ENCODE measurements around the gene RHBDF2.

RHBDF2 gene

GRCh38 chr17:76490112-76490710 is 11.0 kb downstream of the RHBDF2 start:
- Histone ChIP-seq H3K36me3 (ENCODE audit: insufficient read depth, insufficient read length, low read length) (peaks cover 21% of the 10 kb centered on the region), H3K4me1 (ENCODE audit: insufficient read depth, insufficient read length) (peaks cover 16% of the 10 kb centered on the region), H3K9ac (ENCODE audit: insufficient read length, low read depth) (no peak overlapping the region), H3K9me3 (ENCODE audit: insufficient read depth, low read length) (no peaks in the 10 kb centered on the region), H3K4me3 (ENCODE audit: insufficient read length, low read depth) (no peak overlapping the region), H3K27me3 (ENCODE audit: insufficient read depth, insufficient read length) (no peaks in the 10 kb centered on the region)
- DNase-seq (ENCODE audit: low read depth, low spot score), result no peak
- no peak for TF ChIP-seq ZNF274 (IDR thresholded peaks at IDR 0.05; ENCODE audit: low read depth, low read length)
- no peak for TF ChIP-seq YY1 (IDR thresholded peaks at IDR 0.05; ENCODE audit: insufficient read depth, insufficient read length)
- TF ChIP-seq SUZ12 (IDR thresholded peaks at IDR 0.05; ENCODE audit: extremely low read depth, insufficient read depth, insufficient read length), result no peak

DNA sequence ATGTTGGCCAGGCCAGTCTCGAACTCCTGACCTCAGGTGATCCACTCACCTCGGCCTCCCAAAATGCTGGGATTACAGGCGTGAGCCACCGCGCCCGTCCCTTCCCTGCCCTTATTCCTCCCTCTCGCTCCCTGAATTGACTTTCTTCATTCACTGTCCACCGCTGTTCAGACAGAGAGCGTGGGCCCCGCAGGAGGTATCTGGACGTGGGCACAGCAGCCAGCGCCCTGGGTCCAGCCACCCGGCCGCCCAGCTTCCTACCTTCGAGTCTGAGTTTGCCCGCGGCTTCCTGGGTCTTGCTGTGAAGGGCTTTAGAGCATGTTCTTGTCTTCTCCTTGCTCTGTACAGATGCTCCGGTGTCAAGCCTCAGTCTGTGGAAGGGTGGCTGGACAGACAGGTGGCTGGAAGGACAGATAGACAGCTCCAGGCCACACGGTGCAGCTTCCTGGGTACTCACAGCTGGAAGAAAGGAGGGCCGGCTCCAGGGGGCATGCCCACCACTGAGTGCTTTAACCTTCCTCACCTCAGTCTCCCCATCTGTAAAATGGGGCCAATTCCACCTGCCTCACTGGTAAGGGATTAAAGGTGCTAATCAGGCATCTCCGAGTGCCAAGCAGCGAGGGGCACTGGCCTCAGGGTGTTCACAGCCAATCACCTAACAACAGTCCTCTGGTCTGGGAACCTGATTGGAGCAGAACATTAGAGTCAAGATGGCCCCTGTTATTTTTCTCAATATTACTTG is 13.6 kb downstream of the RHBDF2 start:
- TF ChIP-seq SUZ12 (IDR thresholded peaks at IDR 0.05; ENCODE audit: extremely low read depth, insufficient read depth, insufficient read length) (no peak), ZNF274 (IDR thresholded peaks at IDR 0.05; ENCODE audit: low read depth, low read length) (no peak), YY1 (IDR thresholded peaks at IDR 0.05; ENCODE audit: insufficient read depth, insufficient read length) (no peak)
- Histone ChIP-seq H3K36me3 (ENCODE audit: insufficient read depth, insufficient read length, low read length) (peaks cover 19% of the 10 kb centered on the region), H3K4me3 (ENCODE audit: insufficient read length, low read depth) (no peak overlapping the region), H3K27me3 (ENCODE audit: insufficient read depth, insufficient read length) (no peaks in the 10 kb centered on the region), H3K9ac (ENCODE audit: insufficient read length, low read depth) (no peak overlapping the region), H3K4me1 (ENCODE audit: insufficient read depth, insufficient read length) (peaks cover 11% of the 10 kb centered on the region), H3K9me3 (ENCODE audit: insufficient read depth, low read length) (no peaks in the 10 kb centered on the region)
- no peak for DNase-seq (ENCODE audit: low read depth, low spot score)

GRCh38 chr17:76485569-76485968 is 15.7 kb downstream of the RHBDF2 start:
- DNase-seq (ENCODE audit: low read depth, low spot score), result no peak
- Histone ChIP-seq H3K9me3 (ENCODE audit: insufficient read depth, low read length) (no peaks in the 10 kb centered on the region), H3K4me3 (ENCODE audit: insufficient read length, low read depth) (no peak overlapping the region), H3K9ac (ENCODE audit: insufficient read length, low read depth) (no peak overlapping the region), H3K4me1 (ENCODE audit: insufficient read depth, insufficient read length) (peaks cover 8% of the 10 kb centered on the region), H3K36me3 (ENCODE audit: insufficient read depth, insufficient read length, low read length) (peaks cover 28% of the 10 kb centered on the region), H3K27me3 (ENCODE audit: insufficient read depth, insufficient read length) (no peaks in the 10 kb centered on the region)
- TF ChIP-seq ZNF274 (IDR thresholded peaks at IDR 0.05; ENCODE audit: low read depth, low read length) (no peak), YY1 (IDR thresholded peaks at IDR 0.05; ENCODE audit: insufficient read depth, insufficient read length) (no peak), SUZ12 (IDR thresholded peaks at IDR 0.05; ENCODE audit: extremely low read depth, insufficient read depth, insufficient read length) (no peak)

DNA sequence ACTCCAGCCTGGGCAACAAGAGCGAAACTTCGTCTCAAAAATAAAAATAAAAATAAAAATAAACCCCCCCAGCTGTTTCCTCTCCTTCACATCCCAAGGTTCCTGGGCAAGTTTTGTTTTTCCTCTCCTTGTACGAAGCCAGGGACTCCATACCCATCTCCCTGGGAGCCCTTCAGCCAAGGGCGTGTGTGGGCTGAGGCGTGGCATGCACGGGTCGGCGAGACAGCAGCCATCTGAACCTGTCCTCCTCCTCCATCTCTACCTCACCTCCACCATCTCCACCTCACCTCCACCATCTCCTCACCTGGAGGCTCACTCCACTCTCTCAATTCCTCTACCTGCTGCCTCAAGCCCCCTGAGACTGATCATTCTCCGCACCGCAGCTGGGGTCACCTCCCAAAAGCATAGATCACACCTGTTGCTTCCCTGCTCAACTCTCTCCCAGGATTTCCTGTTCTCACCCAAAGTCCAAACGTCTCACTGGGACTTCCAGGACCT is 16.9 kb downstream of the RHBDF2 start:
- TF ChIP-seq SUZ12 (IDR thresholded peaks at IDR 0.05; ENCODE audit: extremely low read depth, insufficient read depth, insufficient read length) (no peak), ZNF274 (IDR thresholded peaks at IDR 0.05; ENCODE audit: low read depth, low read length) (no peak), YY1 (IDR thresholded peaks at IDR 0.05; ENCODE audit: insufficient read depth, insufficient read length) (no peak)
- Histone ChIP-seq H3K4me3 (ENCODE audit: insufficient read length, low read depth) (no peak overlapping the region), H3K9ac (ENCODE audit: insufficient read length, low read depth) (no peak overlapping the region), H3K4me1 (ENCODE audit: insufficient read depth, insufficient read length) (peaks cover 8% of the 10 kb centered on the region), H3K36me3 (ENCODE audit: insufficient read depth, insufficient read length, low read length) (peaks cover 38% of the 10 kb centered on the region), H3K27me3 (ENCODE audit: insufficient read depth, insufficient read length) (no peaks in the 10 kb centered on the region), H3K9me3 (ENCODE audit: insufficient read depth, low read length) (no peaks in the 10 kb centered on the region)
- no peak for DNase-seq (ENCODE audit: low read depth, low spot score)

- Histone ChIP-seq H3K4me1 (ENCODE audit: insufficient read depth, insufficient read length) (peaks cover 8% of the 10 kb centered on the region), H3K36me3 (ENCODE audit: insufficient read depth, insufficient read length, low read length) (peaks cover 62% of the 10 kb centered on the region), H3K27me3 (ENCODE audit: insufficient read depth, insufficient read length) (no peaks in the 10 kb centered on the region), H3K9ac (ENCODE audit: insufficient read length, low read depth) (no peak overlapping the region), H3K4me3 (ENCODE audit: insufficient read length, low read depth) (no peak overlapping the region), H3K9me3 (ENCODE audit: insufficient read depth, low read length) (no peaks in the 10 kb centered on the region)
- TF ChIP-seq YY1 (IDR thresholded peaks at IDR 0.05; ENCODE audit: insufficient read depth, insufficient read length) (no peak), ZNF274 (IDR thresholded peaks at IDR 0.05; ENCODE audit: low read depth, low read length) (no peak), SUZ12 (IDR thresholded peaks at IDR 0.05; ENCODE audit: extremely low read depth, insufficient read depth, insufficient read length) (no peak)
- DNase-seq (ENCODE audit: low read depth, low spot score), result no peak
These were observed 20.1 kb downstream of the RHBDF2 start for GRCh38 chr17:76481071-76481655.

- no peak for DNase-seq (ENCODE audit: low read depth, low spot score)
- Histone ChIP-seq H3K27me3 (ENCODE audit: insufficient read depth, insufficient read length) (no peaks in the 10 kb centered on the region), H3K9ac (ENCODE audit: insufficient read length, low read depth) (no peak overlapping the region), H3K36me3 (ENCODE audit: insufficient read depth, insufficient read length, low read length) (peaks cover 61% of the 10 kb centered on the region), H3K9me3 (ENCODE audit: insufficient read depth, low read length) (no peaks in the 10 kb centered on the region), H3K4me3 (ENCODE audit: insufficient read length, low read depth) (no peak overlapping the region), H3K4me1 (ENCODE audit: insufficient read depth, insufficient read length) (peaks cover 8% of the 10 kb centered on the region)
- no peak for TF ChIP-seq SUZ12 (IDR thresholded peaks at IDR 0.05; ENCODE audit: extremely low read depth, insufficient read depth, insufficient read length)
- TF ChIP-seq ZNF274 (IDR thresholded peaks at IDR 0.05; ENCODE audit: low read depth, low read length), result no peak
- no peak for TF ChIP-seq YY1 (IDR thresholded peaks at IDR 0.05; ENCODE audit: insufficient read depth, insufficient read length)
These were observed 20.6 kb downstream of the RHBDF2 start for GRCh38 chr17:76480632-76481031.

DNA sequence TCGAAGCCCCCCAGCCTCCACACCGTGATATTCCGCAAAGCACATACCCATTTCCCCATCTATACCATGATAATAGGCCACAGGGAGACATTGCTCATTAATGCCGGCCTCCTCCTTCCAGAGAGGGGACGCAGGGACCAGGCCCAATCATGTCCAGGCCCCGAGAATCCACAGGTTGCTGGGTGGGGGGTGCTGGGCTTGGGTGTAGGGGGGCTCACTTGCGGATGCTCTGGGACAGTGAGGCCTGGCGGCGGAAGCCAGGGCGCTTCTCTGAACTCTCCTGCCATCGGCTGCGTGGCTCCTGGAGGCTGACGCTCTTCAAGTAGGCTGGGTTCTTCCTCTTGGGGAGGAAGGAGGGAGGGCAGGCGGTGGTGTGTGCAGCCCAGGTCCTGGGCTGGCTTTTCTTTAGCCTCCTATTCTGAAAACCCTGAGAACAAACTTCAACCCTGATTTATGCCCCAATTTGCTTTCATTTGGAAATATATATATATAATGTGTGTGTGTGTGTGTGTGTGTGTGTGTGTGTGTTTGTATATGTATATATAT is 21.6 kb downstream of the RHBDF2 start:
- Histone ChIP-seq H3K9ac (ENCODE audit: insufficient read length, low read depth) (no peak overlapping the region), H3K9me3 (ENCODE audit: insufficient read depth, low read length) (no peaks in the 10 kb centered on the region), H3K4me1 (ENCODE audit: insufficient read depth, insufficient read length) (peaks cover 11% of the 10 kb centered on the region), H3K27me3 (ENCODE audit: insufficient read depth, insufficient read length) (no peaks in the 10 kb centered on the region), H3K4me3 (ENCODE audit: insufficient read length, low read depth) (no peak overlapping the region), H3K36me3 (ENCODE audit: insufficient read depth, insufficient read length, low read length) (peaks cover 65% of the 10 kb centered on the region)
- no peak for TF ChIP-seq SUZ12 (IDR thresholded peaks at IDR 0.05; ENCODE audit: extremely low read depth, insufficient read depth, insufficient read length)
- TF ChIP-seq YY1 (IDR thresholded peaks at IDR 0.05; ENCODE audit: insufficient read depth, insufficient read length), result no peak
- TF ChIP-seq ZNF274 (IDR thresholded peaks at IDR 0.05; ENCODE audit: low read depth, low read length), result no peak
- no peak for DNase-seq (ENCODE audit: low read depth, low spot score)
